ENCODE results near the gene BNIP2.
"Not testable (repeated sequence)": the region's sequence is repeated elsewhere in the genome, so short reads cannot be mapped to it uniquely, and the experiment has no call there.

The BNIP2 gene

GRCh38 chr15:59687836-59688235 lies 1.3 kb downstream of the BNIP2 start:
- DNase-seq, result peak; percentile 34

- no peak for DNase-seq
These were observed 2.7 kb downstream of the BNIP2 start for GRCh38 chr15:59686389-59686788.

GRCh38 chr15:59685737-59686297 lies 3.3 kb downstream of the BNIP2 start:
- peak; percentile 18 for DNase-seq

- DNase-seq, result no peak
These were observed 8.2 kb downstream of the BNIP2 start for GRCh38 chr15:59680870-59681269.

GRCh38 chr15:59680346-59680745 lies 8.8 kb downstream of the BNIP2 start:
- DNase-seq, result no peak

- peak; percentile 14 for DNase-seq
These were observed 10.5 kb downstream of the BNIP2 start for GRCh38 chr15:59678620-59679019.

- DNase-seq, result no peak
These were observed 10.9 kb downstream of the BNIP2 start for GRCh38 chr15:59678172-59678571.

GRCh38 chr15:59676565-59676964 lies 12.6 kb downstream of the BNIP2 start:
- no peak for DNase-seq

GRCh38 chr15:59674361-59674877 lies 14.7 kb downstream of the BNIP2 start:
- no peak for DNase-seq

GRCh38 chr15:59668556-59668955 lies 20.6 kb downstream of the BNIP2 start:
- no peak for DNase-seq

GRCh38 chr15:59662260-59662659 lies 26.9 kb downstream of the BNIP2 start:
- peak; percentile 32 for DNase-seq

- no peak for DNase-seq
These were observed 29.8 kb downstream of the BNIP2 start for GRCh38 chr15:59659366-59659765.

- DNase-seq, result no peak
These were observed 31.4 kb downstream of the BNIP2 start for GRCh38 chr15:59657635-59658125.

- peak; percentile 93 for DNase-seq
These were observed 32.1 kb downstream of the BNIP2 start, which contains the start of gene GTF2A2 for GRCh38 chr15:59656897-59657634. GTF2A2 (minus strand) TSS chr15:59657515; CDS start chr15:59652277, 5,238 bp downstream.

- DNase-seq, result no peak
These were observed 35.1 kb downstream of the BNIP2 start for GRCh38 chr15:59654046-59654445.

- no peak for DNase-seq
These were observed 39.5 kb downstream of the BNIP2 start for GRCh38 chr15:59649603-59650002.

GRCh38 chr15:59647085-59647484 lies 42.0 kb downstream of the BNIP2 start:
- DNase-seq, result no peak

- DNase-seq, result no peak
These were observed 42.8 kb downstream of the BNIP2 start for GRCh38 chr15:59646277-59646676.

GRCh38 chr15:59645812-59646211 lies 43.3 kb downstream of the BNIP2 start:
- DNase-seq, result not testable (repeated sequence)

GRCh38 chr15:59644756-59645155 lies 44.4 kb downstream of the BNIP2 start:
- peak; percentile 9 for DNase-seq

- no peak for DNase-seq
These were observed 46.8 kb downstream of the BNIP2 start for GRCh38 chr15:59642351-59642750.

- DNase-seq, result not testable (repeated sequence)
These were observed 51.6 kb downstream of the BNIP2 start for GRCh38 chr15:59637507-59637906.

- no peak for DNase-seq
These were observed 52.9 kb downstream of the BNIP2 start for GRCh38 chr15:59636184-59636583.

- peak; percentile 12 for DNase-seq
These were observed 56.4 kb downstream of the BNIP2 start for GRCh38 chr15:59632714-59633113.

Data from fibroblast of skin of right biceps (primary cell).